Measurements from ENCODE around the gene ZNF76. TPM values are rescaled to one million over a fixed set of nuclear protein-coding genes. Genes with fewer than 3 reads are reported as not detected.

Gene ZNF76
- total RNA-seq, 1 donor from 2014 or later = 57.9 TPM

GRCh38 chr6:35296931-35297600 lies 37.5 kb downstream of the ZNF76 start:
- ATAC-seq (ENCODE audit: low read depth) = no peak
- DNase-seq = no peak
- Mint-ChIP-seq H3K36me3 (ENCODE audit: low read depth) (peaks cover 39% of the 10 kb centered on the region), H3K4me1 (peaks cover 55% of the 10 kb centered on the region), H3K27ac (peak overlapping the region; percentile 97), H3K9me3 (no peaks in the 10 kb centered on the region), H3K4me3 (peak overlapping the region; percentile 85), H3K27me3 (no peaks in the 10 kb centered on the region)
- ChIA-PET CTCF (interaction anchor here (1.0 to 7.6 kb wide), 11 partner anchors 14 to 440 kb away, joined by 3 to 146 read pairs (median 6); partner anchors contain the start of genes ARMC12, FANCE, PPARD and RPL10A), POLR2A (interaction anchor here (1.0 to 2.6 kb wide), 9 partner anchors 10 to 171 kb away, joined by 3 to 14 read pairs (median 5); partner anchors contain the start of genes FANCE, PPARD and RPL10A)
- no peak for TF ChIP-seq CTCF (IDR thresholded peaks at IDR 0.05)
- intact Hi-C loops (cut with micrococcal nuclease) = loop anchor here (1.0 to 10.0 kb wide), 6 partner anchors 30 to 439 kb away; partner anchors contain the start of genes PPARD and RPL10A

- peak; percentile 74 for DNase-seq
- peak within 1 kb of the TSS; percentile 85 for H3K4me3 Mint-ChIP-seq
- peak; percentile 78 for ATAC-seq (ENCODE audit: low read depth)
- peaks cover 31% of the 10 kb centered on the region for H3K36me3 Mint-ChIP-seq (ENCODE audit: low read depth)
- TF ChIP-seq CTCF (IDR thresholded peaks at IDR 0.05) = peak; percentile 42
- intact Hi-C loops (cut with micrococcal nuclease) = loop anchor here (1.0 to 10.0 kb wide), 7 partner anchors 13 to 438 kb away; partner anchors contain the start of genes PPARD and RPL10A
- no peaks in the 10 kb centered on the region for H3K27me3 Mint-ChIP-seq
- peaks cover 56% of the 10 kb centered on the region for H3K4me1 Mint-ChIP-seq
- ChIA-PET POLR2A (interaction anchor here (1.0 to 2.6 kb wide), 8 partner anchors 14 to 173 kb away, joined by 4 to 14 read pairs (median 7); partner anchors contain the start of genes FANCE and RPL10A), CTCF (interaction anchor here (0.8 to 7.6 kb wide), 11 partner anchors 8 to 439 kb away, joined by 3 to 146 read pairs (median 4); partner anchors contain the start of genes ARMC12, FANCE, PPARD and RPL10A)
- peak within 1 kb of the TSS; percentile 97 for H3K27ac Mint-ChIP-seq
- H3K9me3 Mint-ChIP-seq = no peaks in the 10 kb centered on the region
Measured at GRCh38 chr6:35297601-35298481, 38.3 kb downstream of the ZNF76 start, which contains the start of gene DEF6. Gene DEF6, plus strand, starts transcription at chr6:35297818. Its CDS starts 39 bp downstream, at chr6:35297857.

- Mint-ChIP-seq H3K4me3 (peak overlapping the region; percentile 85), H3K27ac (peak overlapping the region; percentile 97), H3K27me3 (no peaks in the 10 kb centered on the region), H3K4me1 (peaks cover 64% of the 10 kb centered on the region), H3K9me3 (no peaks in the 10 kb centered on the region), H3K36me3 (ENCODE audit: low read depth) (peaks cover 26% of the 10 kb centered on the region)
- CTCF ChIA-PET = interaction anchor here (0.8 to 7.6 kb wide), 8 partner anchors 8 to 438 kb away, joined by 3 to 146 read pairs (median 8); partner anchors contain the start of genes ARMC12, FANCE, PPARD and RPL10A
- intact Hi-C loops (cut with micrococcal nuclease) = loop anchor here (1.0 to 10.0 kb wide), 2 partner anchors 13 to 286 kb away; no protein-coding TSS in a partner anchor
- no peak for TF ChIP-seq CTCF (IDR thresholded peaks at IDR 0.05)
- POLR2A ChIA-PET = interaction anchor here (1.0 to 2.6 kb wide), 5 partner anchors 13 to 172 kb away, joined by 4 to 14 read pairs (median 10); partner anchors contain the start of gene RPL10A
- no peak for ATAC-seq (ENCODE audit: low read depth)
- no peak for DNase-seq
Measured at GRCh38 chr6:35298625-35299140, 39.1 kb downstream of the ZNF76 start.

GRCh38 chr6:35299674-35300073 lies 40.1 kb downstream of the ZNF76 start:
- TF ChIP-seq CTCF (IDR thresholded peaks at IDR 0.05) = no peak
- Mint-ChIP-seq H3K9me3 (no peaks in the 10 kb centered on the region), H3K4me1 (peaks cover 68% of the 10 kb centered on the region), H3K4me3 (peak overlapping the region; percentile 85), H3K36me3 (ENCODE audit: low read depth) (peaks cover 25% of the 10 kb centered on the region), H3K27ac (peak overlapping the region; percentile 97), H3K27me3 (no peaks in the 10 kb centered on the region)
- DNase-seq = no peak
- peak; percentile 23 for ATAC-seq (ENCODE audit: low read depth)
- ChIA-PET POLR2A (interaction anchor here (0.7 to 2.5 kb wide), 5 partner anchors 11 to 169 kb away, joined by 3 to 14 read pairs (median 5); partner anchors contain the start of genes FANCE and RPL10A), CTCF (interaction anchor here (0.9 to 7.6 kb wide), 3 partner anchors 27 to 150 kb away, joined by 3 to 146 read pairs (median 81); partner anchors contain the start of gene FANCE)
- intact Hi-C loops (cut with micrococcal nuclease) = loop anchor here (10.0 kb wide), 1 partner anchor 285 kb away; no protein-coding TSS in a partner anchor

All from activated B cell treated with CpG ODN at 0.5 μM for 24 hours (primary cell).